ENCODE data around the gene MTMR12.
"Not testable (repeated sequence)": the region's sequence is repeated elsewhere in the genome, so short reads cannot be mapped to it uniquely, and the experiment has no call there.

MTMR12 gene

DNA sequence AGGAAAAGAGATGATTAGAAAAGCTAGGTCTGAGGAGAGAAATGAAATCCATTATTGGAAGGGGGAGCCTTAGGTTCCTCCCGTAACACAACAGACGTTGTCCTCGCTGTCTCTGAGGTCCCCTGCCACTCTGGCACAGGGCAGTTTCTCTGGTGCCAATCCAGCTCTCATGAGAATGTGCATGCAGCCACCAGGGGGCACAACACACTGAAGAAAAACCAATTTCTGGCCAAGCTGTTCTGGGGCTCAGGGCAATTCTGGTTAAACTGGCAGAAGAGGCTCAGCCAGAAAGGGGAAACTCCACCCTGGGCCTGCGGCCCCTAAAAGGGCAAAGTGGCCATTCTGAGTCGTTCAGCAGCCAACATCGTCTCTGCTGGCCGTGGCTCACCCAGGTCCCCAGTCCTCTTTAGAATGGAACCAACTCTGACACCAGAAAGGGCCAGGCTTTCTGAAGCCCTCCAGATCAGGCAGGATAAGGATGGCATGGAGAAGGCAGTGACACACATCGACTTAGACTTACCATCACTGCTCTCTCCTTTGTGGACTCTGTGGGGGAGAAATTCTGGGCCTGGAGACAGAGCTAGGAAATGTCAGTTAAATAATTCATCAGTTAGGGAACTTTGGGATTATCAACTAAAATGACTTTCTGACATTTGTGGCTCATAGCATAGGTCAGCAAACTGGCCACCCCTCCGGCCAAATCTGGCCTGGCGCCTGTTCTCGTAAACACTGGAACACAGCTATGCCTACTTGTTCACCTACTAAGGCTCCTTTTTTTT, 80.1 kb downstream of the MTMR12 start:
- DNase-seq: peak; percentile 67

DNA sequence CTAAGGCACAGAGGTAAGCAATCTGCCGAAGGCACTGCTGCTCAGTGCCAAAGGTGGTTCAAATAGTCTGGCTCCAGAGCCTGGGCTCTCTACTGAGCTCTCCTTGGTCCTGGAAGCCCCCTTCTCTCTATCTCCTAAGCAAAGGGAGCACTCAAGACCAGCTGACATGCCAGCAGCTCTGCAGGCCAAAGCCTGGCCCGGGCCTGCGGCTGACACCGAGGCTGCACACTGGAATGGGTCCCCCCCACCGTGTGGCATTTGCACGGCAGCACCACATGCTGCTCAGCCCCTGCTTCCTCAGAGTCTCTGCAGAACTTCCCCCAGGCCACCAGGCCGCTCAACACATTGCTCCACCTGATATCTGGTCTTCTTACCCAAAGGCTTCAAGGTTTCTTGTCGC, 80.8 kb downstream of the MTMR12 start:
- no peak for DNase-seq

DNA sequence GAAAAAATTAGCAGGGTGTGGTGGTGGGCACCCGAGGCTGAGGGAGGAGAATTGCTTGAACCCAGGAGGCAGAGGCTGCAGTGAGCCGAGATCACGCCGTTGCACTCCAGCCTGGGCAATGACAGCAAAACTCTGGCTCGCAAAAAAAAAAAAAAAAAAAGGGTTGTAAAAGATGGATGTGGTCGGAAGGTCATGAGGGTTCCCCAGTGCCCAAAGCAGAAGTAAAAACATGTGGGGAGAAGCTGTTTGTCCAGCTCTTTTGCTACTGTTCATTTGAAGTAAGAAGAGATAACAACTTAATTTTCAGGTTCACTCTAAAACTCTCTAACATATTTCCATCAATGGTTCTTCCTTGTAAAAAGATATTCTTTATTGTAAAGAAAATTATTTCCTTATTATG, 81.5 kb downstream of the MTMR12 start:
- DNase-seq: no peak

DNA sequence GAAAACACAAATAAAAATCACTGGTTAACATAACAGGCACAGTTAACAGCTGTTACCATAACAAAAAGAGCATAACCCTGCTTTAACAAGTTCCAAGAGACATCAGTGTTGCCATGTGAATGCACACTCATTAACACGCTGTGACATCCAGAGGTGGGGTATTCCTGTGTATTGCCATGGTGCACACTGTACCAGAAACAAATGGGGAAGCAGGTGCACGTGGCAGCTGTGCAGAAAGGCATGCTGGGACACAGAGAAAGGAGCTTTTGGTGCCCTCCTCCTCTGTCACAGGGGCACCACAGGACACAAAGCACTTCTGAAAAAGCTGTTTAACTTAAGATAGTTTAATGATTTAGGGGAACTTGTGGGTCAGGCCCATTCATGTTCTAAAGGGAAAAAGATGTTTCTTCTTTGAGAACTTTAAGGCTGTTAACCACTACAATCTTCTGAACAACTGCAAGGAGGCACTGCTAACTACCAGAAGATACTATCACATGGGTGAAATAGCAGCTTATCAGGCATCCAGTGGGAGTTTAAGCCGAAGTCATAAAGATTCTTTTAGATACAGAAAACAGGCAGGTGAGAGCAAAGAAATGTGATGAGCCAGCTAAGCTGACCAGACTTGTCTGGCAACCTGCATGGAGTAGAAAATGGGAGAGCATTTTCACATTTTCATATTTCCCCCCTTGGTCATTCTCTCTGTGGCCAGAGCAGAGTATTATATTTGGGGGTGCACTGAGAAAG, 82.2 kb downstream of the MTMR12 start:
- no peak for DNase-seq

DNA sequence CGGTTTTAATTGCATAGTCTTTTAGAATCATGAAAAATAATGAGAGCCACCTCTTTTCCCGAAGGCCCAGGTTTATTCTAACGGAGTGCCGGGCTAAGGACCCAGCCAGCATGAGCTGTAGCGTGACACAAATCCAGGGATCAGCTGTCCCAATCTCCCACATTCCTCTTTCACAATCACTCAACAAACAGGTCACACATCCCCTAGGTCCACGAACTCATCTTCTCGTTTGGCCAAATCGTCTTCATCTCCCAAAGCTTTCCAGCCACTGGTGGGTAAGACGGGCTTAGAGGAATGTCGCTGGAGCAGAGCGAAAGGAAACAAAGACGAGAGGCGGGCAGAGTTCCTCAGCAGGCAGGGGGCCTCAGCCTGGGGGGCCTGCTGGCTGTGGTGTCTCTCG, 83.2 kb downstream of the MTMR12 start:
- no peak for DNase-seq

DNA sequence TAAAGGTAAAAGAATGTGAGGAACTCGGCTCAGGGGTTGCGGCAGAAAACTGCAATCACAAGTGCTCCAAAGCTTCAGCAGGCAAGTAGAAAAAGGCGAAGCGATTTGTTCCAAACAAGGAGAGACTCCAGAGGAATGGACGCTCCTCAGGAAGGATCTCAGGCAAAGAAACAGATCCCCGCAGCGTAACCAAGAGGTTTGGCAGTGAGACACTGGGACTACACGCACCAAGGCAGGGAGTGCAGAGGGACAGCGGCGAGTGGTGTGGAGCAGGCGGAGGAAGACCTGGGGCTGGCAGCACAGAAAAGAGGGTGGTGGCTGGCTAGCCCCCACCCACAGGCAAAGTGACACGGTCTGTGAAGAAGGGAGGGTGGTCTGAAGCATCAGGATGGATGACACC, 83.9 kb downstream of the MTMR12 start:
- no peak for DNase-seq

DNA sequence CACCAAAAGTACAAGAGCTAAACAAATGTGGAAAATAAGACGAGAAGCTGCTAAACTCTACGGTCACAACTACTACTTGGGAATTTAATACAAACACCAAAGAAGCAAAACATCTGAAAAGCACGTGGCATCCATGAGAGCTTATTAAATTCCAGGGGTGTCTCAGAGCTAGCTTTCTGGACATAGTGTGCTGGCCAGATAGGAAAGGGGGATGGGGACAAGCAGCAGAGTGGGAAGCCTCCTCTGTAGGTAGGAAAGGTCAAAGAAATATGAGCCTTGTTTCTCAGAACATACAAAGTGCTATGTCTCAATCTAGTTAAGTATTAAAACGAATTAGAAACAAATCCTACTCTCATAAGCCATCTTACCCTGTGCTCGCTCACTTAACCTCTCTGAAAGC, 87.3 kb downstream of the MTMR12 start:
- peak; percentile 40 for DNase-seq

DNA sequence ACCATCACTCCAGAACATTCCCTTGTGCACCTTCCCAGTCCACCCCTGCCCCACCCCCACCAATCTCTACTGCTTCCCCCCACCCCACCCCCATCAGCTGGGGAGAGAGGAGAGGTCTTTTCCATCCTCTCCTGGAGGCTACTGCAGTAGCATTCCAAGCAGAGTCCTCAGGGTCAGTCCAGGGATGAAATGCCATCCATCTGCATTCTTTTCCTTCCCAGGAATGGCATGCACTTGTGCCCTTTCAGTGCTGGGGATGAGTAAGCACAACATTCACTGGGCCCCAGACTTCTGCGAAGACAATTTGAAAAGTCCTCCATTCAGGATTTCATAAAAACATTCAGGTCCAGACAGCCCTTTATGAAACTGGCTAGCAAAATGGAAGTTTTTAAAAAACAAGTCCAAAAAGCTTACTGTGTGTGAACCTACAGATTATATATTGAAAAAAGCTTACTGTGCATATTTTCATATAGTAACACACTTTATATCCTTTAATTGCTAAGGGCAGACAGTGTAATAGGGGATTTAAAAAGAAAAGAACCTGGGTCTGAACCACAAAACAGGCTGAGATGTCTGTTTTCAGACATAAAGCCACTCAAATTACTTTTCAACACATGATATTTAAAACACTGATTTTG, 88.6 kb downstream of the MTMR12 start:
- DNase-seq: peak; percentile 86

DNA sequence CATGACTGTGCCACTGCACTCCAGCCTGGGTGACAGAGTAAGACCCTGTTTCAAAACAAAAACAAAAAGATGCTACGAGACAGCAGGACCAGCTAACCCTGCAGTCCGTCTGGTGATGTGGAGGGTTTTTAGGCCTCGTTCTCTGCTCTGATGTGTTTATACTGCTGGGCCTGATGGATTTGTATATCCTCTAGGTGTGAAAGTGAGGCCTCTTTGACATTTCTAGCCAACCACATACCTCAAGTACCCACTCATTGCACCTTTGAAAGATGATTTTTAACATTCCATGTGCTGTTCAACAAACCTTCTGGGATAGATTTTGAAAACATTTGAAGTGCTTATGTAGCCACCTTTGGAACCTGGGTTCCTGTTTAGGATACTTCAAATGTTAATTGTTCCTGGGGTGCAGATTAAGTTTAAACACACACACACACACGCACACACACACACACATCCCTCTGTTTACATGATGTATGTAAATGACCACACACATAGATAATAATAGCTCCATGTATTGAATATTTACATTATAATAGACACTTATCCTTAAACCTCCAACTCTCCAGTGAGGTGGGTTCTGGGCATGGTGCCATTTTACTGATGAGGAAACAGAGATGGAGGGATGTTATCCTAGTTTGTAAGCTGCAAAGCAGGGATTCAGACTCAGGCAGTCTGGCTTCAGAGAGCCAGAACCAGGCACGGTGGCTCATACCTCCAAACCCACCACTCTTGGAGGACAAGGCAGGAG, 89.8 kb downstream of the MTMR12 start:
- DNase-seq: no peak

DNA sequence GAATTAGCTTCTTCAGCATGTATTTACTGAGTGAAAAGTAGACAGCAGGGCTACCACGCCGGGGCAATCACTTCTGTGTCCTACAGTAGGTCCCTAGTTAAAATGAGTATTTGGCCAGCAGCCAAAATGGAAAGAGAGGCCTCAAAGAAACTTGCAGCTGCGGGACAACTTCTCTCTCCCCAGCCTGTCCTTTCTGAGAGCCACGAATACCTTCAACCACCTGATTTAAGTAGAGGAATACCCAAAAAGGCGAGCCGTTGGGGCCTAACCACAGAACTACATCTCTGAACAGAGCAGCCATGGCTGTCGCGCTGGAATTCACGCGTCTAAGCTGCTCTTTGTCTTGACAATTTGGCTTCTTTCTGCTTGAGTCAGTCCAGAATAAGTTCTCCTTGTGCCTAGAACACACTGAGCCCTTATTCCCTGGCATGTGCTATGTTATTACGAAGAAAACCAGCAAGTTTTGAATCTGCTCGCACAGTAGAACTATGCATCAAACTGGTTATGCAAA, 94.8 kb downstream of the MTMR12 start:
- peak; percentile 30 for DNase-seq

DNA sequence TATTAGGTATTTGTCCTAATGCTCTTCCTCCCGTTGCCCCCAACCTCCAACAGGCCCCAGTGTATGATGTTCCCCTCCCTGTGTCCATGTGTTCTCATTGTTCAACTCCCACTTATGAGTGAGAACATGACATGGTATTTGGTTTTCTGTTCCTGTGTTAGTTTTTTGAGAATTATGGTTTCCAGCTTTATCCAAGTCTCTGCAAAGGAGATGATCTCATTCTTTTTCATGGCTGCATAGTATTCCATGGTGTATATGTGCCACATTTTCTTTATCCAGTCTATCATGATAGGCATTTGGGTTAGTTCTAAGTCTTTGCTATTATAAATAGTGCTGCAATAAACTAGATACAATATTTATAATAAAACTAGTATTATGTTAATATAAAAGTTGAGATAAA, 98.4 kb downstream of the MTMR12 start:
- DNase-seq: not testable (repeated sequence)

DNA sequence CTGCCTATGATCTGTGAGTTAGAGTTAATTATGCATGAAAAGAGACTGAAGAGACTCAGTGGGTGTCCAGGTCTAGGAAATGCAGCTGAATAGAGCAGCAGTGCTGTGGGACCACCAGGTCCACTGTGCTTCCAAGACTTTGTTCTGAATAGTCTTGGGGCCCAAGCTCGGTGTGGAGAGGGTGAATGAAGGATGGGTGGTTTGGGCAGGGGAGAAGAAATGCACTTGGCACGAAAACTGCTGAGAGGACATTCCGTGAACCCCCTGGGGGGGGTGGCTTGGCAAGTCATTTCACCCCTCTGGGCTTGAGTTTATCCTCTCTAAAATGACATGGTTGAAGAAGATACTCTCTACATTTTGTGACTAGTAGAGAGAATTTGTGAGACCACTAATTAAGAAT, 102.6 kb downstream of the MTMR12 start:
- DNase-seq: no peak

DNA sequence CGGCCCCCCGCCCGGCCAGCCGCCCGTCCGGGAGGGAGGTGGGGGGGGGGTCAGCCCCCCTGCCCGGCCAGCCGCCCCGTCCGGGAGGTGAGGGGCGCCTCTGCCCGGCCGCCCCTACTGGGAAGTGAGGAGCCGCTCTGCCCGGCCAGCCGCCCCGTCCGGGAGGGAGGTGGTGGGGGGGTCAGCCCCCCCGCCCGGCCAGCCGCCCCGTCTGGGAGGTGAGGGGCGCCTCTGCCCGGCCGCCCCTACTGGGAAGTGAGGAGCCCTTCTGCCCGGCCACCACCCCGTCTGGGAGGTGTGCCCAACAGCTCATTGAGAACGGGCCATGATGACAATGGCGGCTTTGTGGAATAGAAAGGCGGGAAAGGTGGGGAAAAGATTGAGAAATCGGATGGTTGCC, 103.9 kb downstream of the MTMR12 start:
- DNase-seq: not testable (repeated sequence)

DNA sequence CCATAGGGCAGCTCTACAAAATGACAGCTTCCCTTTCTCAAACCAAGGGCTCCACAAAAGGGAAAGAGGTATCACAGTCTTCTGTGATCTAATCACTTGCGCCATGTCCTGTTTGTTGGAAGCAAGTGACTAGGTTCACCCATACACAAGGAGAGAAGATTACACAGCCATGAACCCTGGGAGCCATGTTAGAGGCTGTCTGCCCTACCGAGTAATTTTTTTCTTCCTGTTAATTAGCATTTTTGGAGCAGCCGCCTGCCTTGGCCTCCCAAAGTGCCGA, 105.4 kb downstream of the MTMR12 start:
- no peak for DNase-seq

DNA sequence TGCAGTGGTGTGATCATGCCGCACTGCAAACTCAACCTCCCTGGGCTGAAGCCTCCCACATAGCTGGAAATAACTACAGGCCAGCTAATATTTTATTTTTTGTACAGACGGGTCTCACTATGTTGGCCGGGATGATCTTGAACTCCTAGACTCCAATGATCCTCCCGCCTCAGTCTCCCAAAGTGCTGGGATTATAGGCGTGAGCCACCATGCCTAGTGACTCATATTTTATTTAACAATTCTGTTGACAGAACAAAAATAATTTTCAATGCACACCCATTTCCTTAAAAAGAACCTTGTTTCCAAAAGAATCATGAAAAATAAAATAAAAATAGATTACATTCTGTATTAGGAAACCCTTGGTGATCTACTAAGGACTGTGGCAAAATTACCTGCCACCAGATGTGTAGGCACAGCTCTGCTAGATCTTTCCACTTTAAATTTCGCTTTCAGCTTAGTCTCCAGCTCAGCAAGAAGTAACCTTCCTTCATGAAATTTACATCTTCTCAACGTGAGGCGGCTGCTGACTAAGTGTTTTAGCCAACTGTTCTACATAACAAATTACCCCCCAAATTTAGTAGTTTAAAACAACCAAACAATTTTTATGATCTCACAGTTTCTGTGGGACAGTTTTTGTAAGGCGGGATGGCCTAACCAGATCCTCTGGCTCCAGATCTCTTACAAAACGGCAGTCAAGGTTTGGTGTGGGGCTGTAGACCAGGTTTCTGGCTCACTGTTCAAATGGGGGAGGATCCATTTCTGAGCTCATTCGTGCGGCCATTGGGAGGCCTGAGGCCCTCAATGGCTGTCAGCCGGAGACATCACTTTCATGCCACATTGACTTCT, 106.0 kb downstream of the MTMR12 start:
- DNase-seq: no peak

DNA sequence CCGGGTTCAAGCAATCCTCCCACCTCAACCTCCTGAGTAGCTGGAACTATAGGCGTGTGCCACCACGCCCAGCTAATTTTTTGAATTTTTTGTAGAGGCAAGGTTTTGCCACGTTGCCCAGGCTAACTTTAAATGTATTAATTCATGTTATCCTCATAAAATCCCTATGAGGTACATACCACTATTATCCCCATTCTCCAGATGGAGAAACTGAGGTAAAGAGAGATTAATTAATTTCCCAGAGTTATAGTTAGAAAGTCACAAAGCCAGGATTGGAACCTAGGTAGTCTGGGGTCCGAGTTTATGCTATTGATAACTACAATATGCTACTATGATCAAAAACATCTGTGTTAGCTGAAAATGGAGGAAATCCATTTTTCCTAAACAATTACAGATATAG, 106.7 kb downstream of the MTMR12 start:
- no peak for DNase-seq

DNA sequence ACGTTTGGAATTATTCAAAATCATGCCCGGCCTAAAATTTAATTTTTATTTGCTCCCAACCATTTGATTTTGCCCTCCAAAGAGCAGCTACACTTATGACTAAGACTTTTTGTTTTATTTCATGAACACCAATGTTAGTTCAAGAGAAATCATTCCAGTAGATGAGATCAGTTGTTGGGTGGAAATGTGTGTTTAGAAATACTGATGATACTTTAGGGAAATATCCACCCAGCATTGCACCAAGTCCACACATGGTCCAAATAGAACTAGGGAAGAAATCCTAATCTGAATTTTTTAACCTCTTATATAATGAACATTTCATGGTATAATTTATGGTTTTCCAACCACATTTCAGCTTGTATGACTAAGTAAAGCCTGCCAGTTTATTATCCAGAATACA, 110.3 kb downstream of the MTMR12 start:
- DNase-seq: peak; percentile 69

DNA sequence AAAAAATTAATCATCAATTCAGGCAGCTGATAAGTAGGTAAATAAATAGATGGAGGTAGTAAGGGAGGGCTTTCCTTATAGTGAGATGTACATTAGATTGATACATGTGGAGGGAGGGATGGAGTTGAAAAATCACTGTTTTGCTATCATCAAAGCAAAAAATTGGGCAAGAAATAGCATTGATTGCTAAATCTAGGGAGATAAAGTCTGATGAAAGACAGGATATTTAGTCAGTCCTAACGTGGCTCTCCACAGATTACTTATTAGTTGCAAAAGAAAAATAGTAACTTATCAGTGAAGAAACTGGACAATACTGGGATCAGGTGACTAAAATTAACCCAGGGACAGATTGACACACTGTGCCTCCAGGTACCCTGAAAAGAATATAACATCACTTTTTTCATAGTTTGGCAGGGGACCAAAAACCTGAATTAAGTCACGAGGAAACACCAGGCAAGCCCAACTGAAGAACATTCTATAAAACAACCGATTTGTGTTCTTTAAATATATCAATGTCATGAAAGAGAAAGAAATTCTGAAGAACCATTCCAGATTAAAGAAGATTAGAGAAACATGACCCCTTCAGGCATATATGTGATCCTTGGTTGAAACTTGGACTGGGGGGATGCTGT, 111.5 kb downstream of the MTMR12 start:
- DNase-seq: no peak

DNA sequence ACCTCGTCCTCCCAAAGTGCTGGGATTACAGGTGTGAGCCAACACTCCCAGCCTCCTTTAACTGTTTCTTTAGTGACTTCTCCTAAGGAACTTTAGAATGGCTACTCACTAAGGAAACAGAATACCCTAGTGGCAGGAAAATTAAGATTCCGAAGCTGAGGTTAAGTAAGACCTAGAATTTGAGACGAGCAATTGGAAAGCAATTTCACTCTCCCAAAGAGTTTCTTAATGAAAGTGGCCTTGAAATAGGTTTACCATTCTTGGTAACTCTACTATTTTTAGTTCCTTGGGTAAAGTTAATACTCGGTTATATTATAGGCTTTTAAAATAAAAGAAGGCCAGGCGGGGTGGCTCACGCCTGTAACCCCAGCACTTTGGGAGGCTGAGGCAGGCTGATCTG, 115.7 kb downstream of the MTMR12 start:
- no peak for DNase-seq

DNA sequence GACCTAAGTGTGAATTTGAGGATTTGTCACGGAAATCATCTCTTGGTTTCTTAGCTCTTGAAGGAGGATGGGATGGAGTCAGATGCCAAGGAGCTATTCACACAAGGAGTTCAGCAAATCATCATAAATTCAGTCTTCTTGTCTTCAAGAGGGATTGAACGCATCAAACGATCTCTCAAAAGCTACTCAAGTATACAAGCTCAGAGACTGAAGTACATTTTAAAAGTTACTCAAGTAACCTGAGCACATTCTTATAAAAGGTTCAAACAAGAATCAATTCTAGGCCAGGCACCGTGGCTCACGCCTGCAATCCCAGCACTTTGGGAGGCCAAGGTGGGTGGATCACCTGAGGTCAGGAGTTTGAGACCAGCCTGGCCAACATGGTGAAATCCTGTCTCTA, 117.5 kb downstream of the MTMR12 start:
- no peak for DNase-seq

DNA sequence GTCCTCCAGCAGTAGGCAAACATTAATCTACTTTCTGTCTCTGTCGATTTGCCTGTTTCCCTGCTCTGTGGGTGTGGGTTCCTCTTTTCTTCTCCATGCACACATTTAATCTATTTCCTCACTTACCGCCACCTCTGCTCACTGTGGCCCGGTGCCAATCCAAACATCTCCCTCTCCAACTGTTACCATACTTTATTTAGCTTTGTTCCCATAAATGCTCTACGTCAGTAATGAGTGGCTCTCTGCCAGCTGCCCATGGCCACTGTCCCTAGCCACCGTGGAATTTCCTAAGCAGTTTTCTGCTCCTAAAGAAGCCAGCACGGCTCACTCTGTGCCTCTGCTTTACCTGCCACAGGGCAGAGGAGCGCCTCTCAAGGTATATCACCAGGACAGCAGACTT, 119.1 kb downstream of the MTMR12 start:
- peak; percentile 91 for DNase-seq

DNA sequence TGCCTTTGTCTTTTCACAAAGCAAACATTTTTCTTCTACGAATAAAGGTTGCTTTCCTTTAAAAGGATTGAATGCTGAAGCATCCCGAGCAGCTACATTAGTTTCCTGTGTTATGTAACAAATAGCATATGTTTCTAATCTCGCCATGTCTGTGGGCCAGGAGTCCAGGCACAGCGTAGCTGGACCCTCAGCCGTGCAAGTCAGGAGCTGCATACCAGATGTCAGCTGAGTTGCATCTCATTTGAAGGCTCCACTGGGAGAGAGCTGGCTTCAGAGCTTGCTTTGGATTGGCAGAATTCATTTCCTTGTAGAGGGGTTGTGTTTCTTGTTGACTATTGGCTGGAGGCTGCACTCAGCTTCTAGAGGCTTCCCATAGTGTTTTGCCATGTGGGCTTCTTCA, 122.6 kb downstream of the MTMR12 start:
- DNase-seq: peak; percentile 93

Data from fibroblast of skin of scalp (primary cell).